ENCODE data around the gene EIF3F. TPM values are rescaled to one million over a fixed set of nuclear protein-coding genes. Genes with fewer than 3 reads are reported as not detected.

Gene EIF3F
- total and polyA plus RNA-seq, 9 of the 15 experiments (the other 6 are each of a cell fraction or from before 2014, with no cell fraction given), result 50.1 to 259 (median 135) TPM

DNA sequence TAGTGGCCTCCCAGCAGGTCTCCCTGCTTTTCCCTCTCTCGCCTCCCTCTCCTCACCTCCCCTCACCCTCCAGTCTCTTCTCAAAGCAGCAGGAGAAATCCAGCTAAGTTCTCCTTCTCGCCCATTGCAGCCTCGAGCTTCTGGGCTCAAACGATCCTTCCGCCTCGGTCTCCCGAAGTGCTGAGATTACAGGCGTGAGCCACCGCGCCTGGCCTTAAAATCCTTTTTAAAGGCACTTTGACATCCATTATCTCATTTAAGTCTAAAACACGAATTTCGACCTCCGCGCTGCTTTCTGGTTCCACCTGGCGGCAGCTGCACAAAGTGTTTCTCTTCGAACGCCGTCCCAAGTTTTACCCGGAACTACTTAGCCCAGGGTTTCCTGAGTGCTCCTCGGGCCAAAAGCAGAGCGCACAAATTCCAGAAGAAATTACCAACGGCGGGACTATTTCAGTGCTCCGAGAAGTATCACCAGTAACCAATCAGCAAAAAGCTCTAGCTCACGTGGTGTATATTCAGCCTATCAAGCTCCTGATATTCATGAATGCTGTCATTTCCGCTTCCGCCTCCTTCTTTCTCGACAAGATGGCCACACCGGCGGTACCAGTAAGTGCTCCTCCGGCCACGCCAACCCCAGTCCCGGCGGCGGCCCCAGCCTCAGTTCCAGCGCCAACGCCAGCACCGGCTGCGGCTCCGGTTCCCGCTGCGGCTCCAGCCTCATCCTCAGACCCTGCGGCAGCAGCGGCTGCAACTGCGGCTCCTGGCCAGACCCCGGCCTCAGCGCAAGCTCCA is at the start of gene EIF3F (continued):
- TF ChIP-seq NFYB (IDR thresholded peaks at IDR 0.05; ENCODE audit: extremely low read depth, insufficient read length) (peak; percentile 62), ZNF511 (CRISPR knock-in tag; IDR thresholded peaks at IDR 0.05) (no peak), TBP (optimal IDR thresholded peaks at IDR 0.05; ENCODE audit: low read depth, low read length) (peak; percentile 73), ADNP (tag; IDR thresholded peaks at IDR 0.05) (no peak), FOXM1 (IDR thresholded peaks at IDR 0.05; ENCODE audit: low read depth) (peak; percentile 70; the same call in 1 of the 2 replicates), FOXM1 (CRISPR knock-in tag; IDR thresholded peaks at IDR 0.05; ENCODE audit: low read depth) (no peak), RHOXF2B (CRISPR knock-in tag; conservative IDR thresholded peaks at IDR 0.05) (no peak), NEUROD1 (IDR thresholded peaks at IDR 0.05; ENCODE audit: borderline replicate concordance, low read depth, low read length, partially characterized antibody) (peak; percentile 62), CAMTA2 (CRISPR knock-in tag; conservative IDR thresholded peaks at IDR 0.05) (no peak), KAT7 (CRISPR knock-in tag; IDR thresholded peaks at IDR 0.05; ENCODE audit: borderline replicate concordance) (no peak), EWSR1 (IDR thresholded peaks at IDR 0.05; ENCODE audit: borderline replicate concordance, low read depth, partially characterized antibody) (no peak), POLR3G (IDR thresholded peaks at IDR 0.05; ENCODE audit: extremely low read depth, insufficient read length, insufficient replicate concordance) (no peak), ZSCAN29 (IDR thresholded peaks at IDR 0.05) (peak; percentile 54; the same call in 1 of the 2 replicates), HNRNPL (IDR thresholded peaks at IDR 0.05; ENCODE audit: low read depth, low read length) (no peak), KAT2B (IDR thresholded peaks at IDR 0.05; ENCODE audit: low read depth, low read length) (no peak), SRSF1 (IDR thresholded peaks at IDR 0.05; ENCODE audit: low read depth, low read length) (no peak), ZFP30 (CRISPR knock-in tag; IDR thresholded peaks at IDR 0.05; ENCODE audit: borderline replicate concordance) (no peak), RFX5 (IDR thresholded peaks at IDR 0.05; ENCODE audit: low read depth, low read length) (no peak), FOXP4 (CRISPR knock-in tag; IDR thresholded peaks at IDR 0.05; ENCODE audit: borderline replicate concordance) (no peak), SLC30A9 (CRISPR knock-in tag; IDR thresholded peaks at IDR 0.05) (no peak), BRD9 (IDR thresholded peaks at IDR 0.05; ENCODE audit: low read depth, partially characterized antibody) (peak; percentile 80), SIRT6 (IDR thresholded peaks at IDR 0.05; ENCODE audit: low read depth, low read length) (no peak), SMARCB1 (IDR thresholded peaks at IDR 0.05; ENCODE audit: insufficient read length, low read depth) (no peak)
- TF ChIP-seq, protein P1, sequence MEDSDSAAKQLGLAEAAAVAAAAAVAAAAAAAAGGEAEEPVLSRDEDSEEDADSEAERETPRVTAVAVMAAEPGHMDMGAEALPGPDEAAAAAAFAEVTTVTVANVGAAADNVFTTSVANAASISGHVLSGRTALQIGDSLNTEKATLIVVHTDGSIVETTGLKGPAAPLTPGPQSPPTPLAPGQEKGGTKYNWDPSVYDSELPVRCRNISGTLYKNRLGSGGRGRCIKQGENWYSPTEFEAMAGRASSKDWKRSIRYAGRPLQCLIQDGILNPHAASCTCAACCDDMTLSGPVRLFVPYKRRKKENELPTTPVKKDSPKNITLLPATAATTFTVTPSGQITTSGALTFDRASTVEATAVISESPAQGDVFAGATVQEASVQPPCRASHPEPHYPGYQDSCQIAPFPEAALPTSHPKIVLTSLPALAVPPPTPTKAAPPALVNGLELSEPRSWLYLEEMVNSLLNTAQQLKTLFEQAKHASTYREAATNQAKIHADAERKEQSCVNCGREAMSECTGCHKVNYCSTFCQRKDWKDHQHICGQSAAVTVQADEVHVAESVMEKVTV (CRISPR knock-in tag; IDR thresholded peaks at IDR 0.05), result peak; percentile 77

Data from K562 (cell line).